CD4-positive, alpha-beta T cell treated with Interleukin-17A for 4 hours (primary cell): ENCODE measurements around the gene MRAP2.
"Not testable (repeated sequence)": the region's sequence is repeated elsewhere in the genome, so short reads cannot be mapped to it uniquely, and the experiment has no call there.

Source experiments
- DNase-seq: peaks from one replicate; pipeline ENCODE4 v3.0.0-alpha.2; 2020; ENCODE audit warnings: mixed read lengths

Gene MRAP2

GRCh38 chr6:84081222-84081621, 47.6 kb downstream of the MRAP2 start:
- no peak for DNase-seq

- DNase-seq = no peak
Observed at GRCh38 chr6:84082689-84083265, 49.2 kb downstream of the MRAP2 start.

- not testable (repeated sequence) for DNase-seq
Observed at GRCh38 chr6:84084705-84085104, 51.1 kb downstream of the MRAP2 start.

GRCh38 chr6:84086056-84086455, 52.5 kb downstream of the MRAP2 start:
- no peak for DNase-seq

GRCh38 chr6:84086545-84087429, 53.2 kb downstream of the MRAP2 start:
- no peak for DNase-seq

- DNase-seq = no peak
Observed at GRCh38 chr6:84089081-84089480, 55.5 kb downstream of the MRAP2 start.

- no peak for DNase-seq
Observed at GRCh38 chr6:84089552-84089951, 56.0 kb downstream of the MRAP2 start.

- no peak for DNase-seq
Observed at GRCh38 chr6:84093441-84094435, 60.2 kb downstream of the MRAP2 start.

GRCh38 chr6:84095156-84095555, 61.6 kb downstream of the MRAP2 start:
- no peak for DNase-seq

- DNase-seq = no peak
Observed at GRCh38 chr6:84103029-84103428, 69.5 kb downstream of the MRAP2 start.

- DNase-seq = not testable (repeated sequence)
Observed at GRCh38 chr6:84105215-84105924, 71.8 kb downstream of the MRAP2 start.

GRCh38 chr6:84107495-84107894, 73.9 kb downstream of the MRAP2 start:
- DNase-seq = no peak

GRCh38 chr6:84111351-84111750, 77.8 kb downstream of the MRAP2 start:
- DNase-seq = not testable (repeated sequence)

- DNase-seq = not testable (repeated sequence)
Observed at GRCh38 chr6:84114933-84115594, 81.5 kb downstream of the MRAP2 start.

- DNase-seq = no peak
Observed at GRCh38 chr6:84118191-84118590, 84.6 kb downstream of the MRAP2 start.

- no peak for DNase-seq
Observed at GRCh38 chr6:84119277-84119676, 85.7 kb downstream of the MRAP2 start.

- no peak for DNase-seq
Observed at GRCh38 chr6:84123186-84123585, 89.6 kb downstream of the MRAP2 start.

GRCh38 chr6:84129588-84129987, 96.0 kb downstream of the MRAP2 start:
- not testable (repeated sequence) for DNase-seq

GRCh38 chr6:84133385-84133784, 99.8 kb downstream of the MRAP2 start:
- not testable (repeated sequence) for DNase-seq

- DNase-seq = no peak
Observed at GRCh38 chr6:84135291-84135690, 101.7 kb downstream of the MRAP2 start.

- DNase-seq = no peak
Observed at GRCh38 chr6:84136364-84137050, 102.9 kb downstream of the MRAP2 start.
